Nephron (organoid): ENCODE data around the gene C3orf18.
A peak's percentile ranks its signal among the peaks of the same experiment; 100 is the strongest.

Experiments used
- H3K27ac Mint-ChIP-seq, 3 experiments: 2 replicates each; pipeline ENCODE4 v1.8.0; 2020; ENCODE audit warnings: mixed read lengths in 3 of 3, mild to moderate bottlenecking in 2 of 3, moderate library complexity in 1 of 3
- H3K27me3 Mint-ChIP-seq: 2 replicates; pipeline ENCODE4 v1.8.0; 2021; ENCODE audit warnings: low read depth, mild to moderate bottlenecking, moderate library complexity, mixed read lengths
- H3K36me3 Mint-ChIP-seq: 2 replicates; pipeline ENCODE4 v1.8.0; 2020; ENCODE audit warnings: low read depth, mixed read lengths
- H3K4me1 Mint-ChIP-seq: 2 replicates; pipeline ENCODE4 v1.8.0; 2020; ENCODE audit warnings: mixed read lengths
- H3K4me3 Mint-ChIP-seq, 3 experiments: 2 replicates each; pipeline ENCODE4 v1.8.0; 2020; ENCODE audit warnings: mild to moderate bottlenecking in 3 of 3, mixed read lengths in 3 of 3, moderate library complexity in 2 of 3
- H3K9me3 Mint-ChIP-seq: 2 replicates; pipeline ENCODE4 v1.8.0; 2020; ENCODE audit warnings: mixed read lengths
- CTCF ChIP-seq, 3 experiments: fragments of 200-600 bp; sonication (generic); IDR thresholded peaks; one replicate each; pipeline ENCODE4 v1.5.0; 2021; ENCODE audit warnings: antibody characterized with exemption in 3 of 3; ENCODE audit not compliant: unreplicated experiment in 3 of 3

Gene C3orf18

GRCh38 chr3:50567011-50567385 is 549 bp downstream of the C3orf18 start:
- TF ChIP-seq CTCF (IDR thresholded peaks at IDR 0.05; ENCODE audit: unreplicated experiment in 3 of 3): no peak
- Mint-ChIP-seq H3K36me3 (no peaks in the 10 kb centered on the region), H3K4me3 (peak overlapping the region; percentile 83 to 97 (median 85)), H3K27me3 (no peaks in the 10 kb centered on the region), H3K27ac (no peak overlapping the region), H3K4me1 (peaks cover 20% of the 10 kb centered on the region), H3K9me3 (no peaks in the 10 kb centered on the region)

GRCh38 chr3:50564321-50564720 is 3.2 kb downstream of the C3orf18 start:
- H3K9me3 Mint-ChIP-seq: no peaks in the 10 kb centered on the region
- H3K36me3 Mint-ChIP-seq: no peaks in the 10 kb centered on the region
- TF ChIP-seq CTCF (IDR thresholded peaks at IDR 0.05; ENCODE audit: unreplicated experiment in 3 of 3): no peak
- H3K27me3 Mint-ChIP-seq: no peaks in the 10 kb centered on the region
- H3K4me3 Mint-ChIP-seq: peak overlapping the region in 1 of 3 experiments; percentile 38
- peaks cover 13% of the 10 kb centered on the region for H3K4me1 Mint-ChIP-seq
- H3K27ac Mint-ChIP-seq: no peak overlapping the region

- no peaks in the 10 kb centered on the region for H3K27me3 Mint-ChIP-seq
- H3K4me3 Mint-ChIP-seq: no peak overlapping the region
- H3K4me1 Mint-ChIP-seq: peaks cover 13% of the 10 kb centered on the region
- no peak overlapping the region for H3K27ac Mint-ChIP-seq
- TF ChIP-seq CTCF (IDR thresholded peaks at IDR 0.05; ENCODE audit: unreplicated experiment in 3 of 3): no peak
- no peaks in the 10 kb centered on the region for H3K9me3 Mint-ChIP-seq
- no peaks in the 10 kb centered on the region for H3K36me3 Mint-ChIP-seq
Observed at GRCh38 chr3:50563867-50564266, 3.7 kb downstream of the C3orf18 start.

GRCh38 chr3:50562861-50563260 is 4.7 kb downstream of the C3orf18 start:
- no peaks in the 10 kb centered on the region for H3K27me3 Mint-ChIP-seq
- no peaks in the 10 kb centered on the region for H3K9me3 Mint-ChIP-seq
- H3K4me3 Mint-ChIP-seq: no peak overlapping the region
- no peak for TF ChIP-seq CTCF (IDR thresholded peaks at IDR 0.05; ENCODE audit: unreplicated experiment in 3 of 3)
- H3K36me3 Mint-ChIP-seq: no peaks in the 10 kb centered on the region
- H3K4me1 Mint-ChIP-seq: peaks cover 17% of the 10 kb centered on the region
- H3K27ac Mint-ChIP-seq: no peak overlapping the region

GRCh38 chr3:50559702-50560101 is 7.8 kb downstream of the C3orf18 start:
- Mint-ChIP-seq H3K4me3 (no peak overlapping the region), H3K27me3 (no peaks in the 10 kb centered on the region), H3K9me3 (no peaks in the 10 kb centered on the region), H3K4me1 (peaks cover 16% of the 10 kb centered on the region), H3K36me3 (no peaks in the 10 kb centered on the region), H3K27ac (no peak overlapping the region)
- TF ChIP-seq CTCF (IDR thresholded peaks at IDR 0.05; ENCODE audit: unreplicated experiment in 3 of 3): no peak

GRCh38 chr3:50557915-50558314 is 9.6 kb downstream of the C3orf18 start:
- H3K4me1 Mint-ChIP-seq: peaks cover 16% of the 10 kb centered on the region
- H3K9me3 Mint-ChIP-seq: no peaks in the 10 kb centered on the region
- H3K27me3 Mint-ChIP-seq: no peaks in the 10 kb centered on the region
- peak overlapping the region in 2 of 3 experiments; percentile 46 to 73 for H3K27ac Mint-ChIP-seq
- H3K4me3 Mint-ChIP-seq: no peak overlapping the region
- TF ChIP-seq CTCF (IDR thresholded peaks at IDR 0.05; ENCODE audit: unreplicated experiment in 3 of 3): no peak
- H3K36me3 Mint-ChIP-seq: no peaks in the 10 kb centered on the region
